Spinal cord (tissue), 10 donors: ENCODE data around the gene SOWAHA. TPM values are rescaled to one million over a fixed set of nuclear protein-coding genes. Genes with fewer than 3 reads are reported as not detected.

Source experiments
- DNase-seq, 6 donors: peaks; one replicate each; pipeline versions ENCODE4 v3.0.0 to v3.0.0-alpha.2; 2013 to 2015; ENCODE audit warnings: low spot score in 6 of 6, low read depth in 4 of 6
- H3K27ac ChIP-seq: one replicate; pipeline ENCODE4 v1.5.1; 2013; ENCODE audit warnings: low read depth, low read length, control low read depth
- H3K27me3 ChIP-seq: one replicate; pipeline ENCODE4 v1.6.1; 2013; ENCODE audit warnings: low read length; ENCODE audit not compliant: control insufficient read depth, insufficient read depth
- H3K36me3 ChIP-seq: one replicate; pipeline ENCODE4 v1.6.1; 2013; ENCODE audit warnings: low read length; ENCODE audit not compliant: control insufficient read depth, insufficient read depth
- H3K4me1 ChIP-seq: one replicate; pipeline ENCODE4 v1.6.1; 2013; ENCODE audit warnings: low read length; ENCODE audit not compliant: control insufficient read depth, insufficient read depth
- H3K4me3 ChIP-seq: one replicate; pipeline ENCODE4 v1.5.1; 2013; ENCODE audit warnings: low read depth, low read length, control low read depth
- H3K9me3 ChIP-seq: one replicate; pipeline ENCODE4 v1.6.1; 2013; ENCODE audit warnings: low read length; ENCODE audit not compliant: control insufficient read depth, insufficient read depth
- WGBS: methylation state at CpG from one replicate; pipeline ENCODE4 v1.1.5; 2013; ENCODE audit warnings: missing lambda C conversion rate; ENCODE audit not compliant: insufficient coverage; 5-methylcytosine and 5-hydroxymethylcytosine counted together
- polyA plus RNA-seq, 2 donors: library from polyadenylated mRNA; unstranded; fragments of 120-200 nt; gene quantifications; one replicate each; pipeline ENCODE4 v1.2.1, GENCODE V29; 2013; ENCODE audit not compliant: insufficient read length in 2 of 2
- total RNA-seq, 2 donors: library from RNA; depleted of rRNA in 1 of 2; stranded (reverse); fragments of 120-200 nt in 1 of 2; fragments of >200 nt in 1 of 2; gene quantifications; one replicate each; pipeline versions ENCODE4 v1.2.3 to v1.2.4, GENCODE V29; 2013 to 2014
- donor health status: healthy.

SOWAHA gene
- total and polyA plus RNA-seq, 4 donors: 1.2 to 5.8 (median 4.4) TPM

DNA sequence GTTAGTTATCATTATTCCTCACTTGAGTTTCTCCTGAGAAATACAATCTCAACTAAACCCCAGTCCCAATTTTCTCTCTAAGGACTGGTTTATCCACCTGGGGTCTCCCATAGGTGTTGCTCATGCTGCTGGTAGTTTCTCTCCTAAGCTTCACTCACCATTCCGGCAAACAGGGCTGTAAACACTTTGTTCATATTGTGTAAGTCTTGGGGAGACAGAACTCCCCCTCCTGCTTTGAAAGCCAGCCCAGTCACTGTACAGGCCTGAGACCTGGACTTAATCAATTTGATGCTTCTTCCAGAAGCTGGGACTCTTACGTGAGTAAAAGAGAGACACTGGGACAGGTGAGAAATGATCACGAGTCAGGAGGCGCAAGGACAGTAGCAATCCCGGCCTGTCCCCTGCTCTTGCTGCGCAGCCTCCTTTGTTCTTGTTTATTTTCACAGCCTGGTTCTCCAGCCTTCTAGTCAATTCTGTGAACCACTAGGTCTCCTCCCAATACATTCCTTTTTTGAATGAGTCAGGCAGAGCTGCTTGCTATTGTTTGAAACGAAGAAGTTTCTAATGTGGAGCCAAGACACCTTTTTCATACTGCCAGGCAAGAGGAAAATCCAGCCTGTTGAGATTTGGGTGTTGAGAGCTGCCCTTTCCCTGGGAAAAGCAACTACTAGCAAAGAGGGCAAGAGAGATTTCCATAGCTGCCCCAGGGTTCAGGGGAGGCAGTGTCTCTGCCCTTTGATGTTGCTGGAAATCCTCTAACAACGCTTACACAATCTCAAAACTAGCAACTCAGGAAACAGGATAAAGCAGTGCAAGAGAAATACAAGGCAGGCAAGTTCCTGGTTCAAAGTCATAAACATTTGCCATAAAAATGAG lies 26.6 kb downstream of the SOWAHA start:
- DNase-seq: no peak
- Histone ChIP-seq H3K27me3 (no peaks in the 10 kb centered on the region), H3K4me1 (peaks cover 10% of the 10 kb centered on the region), H3K9me3 (no peaks in the 10 kb centered on the region), H3K4me3 (no peak overlapping the region), H3K36me3 (no peaks in the 10 kb centered on the region), H3K27ac (peak overlapping the region; percentile 63)
- 69% methylated on average over 5 of the region's 8 CpGs for WGBS

GRCh38 chr5:132840313-132840712 lies 27.2 kb downstream of the SOWAHA start:
- H3K4me1 ChIP-seq: peaks cover 10% of the 10 kb centered on the region
- no peaks in the 10 kb centered on the region for H3K9me3 ChIP-seq
- H3K27ac ChIP-seq: peak overlapping the region; percentile 19
- DNase-seq: no peak
- no peaks in the 10 kb centered on the region for H3K36me3 ChIP-seq
- no peak overlapping the region for H3K4me3 ChIP-seq
- WGBS: 83% methylated on average over 3 of the region's 3 CpGs
- H3K27me3 ChIP-seq: no peaks in the 10 kb centered on the region

DNA sequence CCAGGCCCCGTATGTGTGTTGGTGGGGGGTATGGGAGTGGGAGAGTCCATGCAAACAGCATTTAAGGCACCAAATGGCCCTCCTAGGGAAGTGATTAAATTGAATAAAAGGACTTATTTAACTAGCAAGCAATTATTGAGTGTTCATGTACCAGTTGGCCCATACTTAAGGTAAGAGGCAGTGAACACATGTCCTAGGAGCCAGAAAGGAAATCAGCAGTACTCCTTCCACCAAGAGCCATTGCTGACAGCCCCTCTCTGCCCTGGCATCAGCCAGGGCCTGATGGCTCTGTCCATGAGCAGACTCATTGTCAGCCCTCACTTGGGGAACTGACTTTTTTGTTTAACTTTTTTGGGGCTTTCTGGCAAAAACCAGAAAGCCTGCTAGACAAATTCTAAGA lies 27.8 kb downstream of the SOWAHA start:
- Histone ChIP-seq H3K9me3 (no peaks in the 10 kb centered on the region), H3K4me1 (peaks cover 10% of the 10 kb centered on the region), H3K27ac (no peak overlapping the region), H3K4me3 (no peak overlapping the region), H3K27me3 (no peaks in the 10 kb centered on the region), H3K36me3 (no peaks in the 10 kb centered on the region)
- 40% methylated on average over 1 of the region's 1 CpG for WGBS
- DNase-seq: no peak

- peaks cover 10% of the 10 kb centered on the region for H3K4me1 ChIP-seq
- H3K27ac ChIP-seq: no peak overlapping the region
- H3K36me3 ChIP-seq: no peaks in the 10 kb centered on the region
- H3K9me3 ChIP-seq: no peaks in the 10 kb centered on the region
- DNase-seq: no peak
- WGBS: 100% methylated on average over 2 of the region's 4 CpGs
- no peak overlapping the region for H3K4me3 ChIP-seq
- H3K27me3 ChIP-seq: no peaks in the 10 kb centered on the region
Observed at GRCh38 chr5:132841305-132841704, 28.2 kb downstream of the SOWAHA start.

GRCh38 chr5:132848270-132848669 lies 35.2 kb downstream of the SOWAHA start:
- peak in 1 of 6 donors; percentile 58 for DNase-seq
- WGBS: 97% methylated on average over 3 of the region's 8 CpGs

DNA sequence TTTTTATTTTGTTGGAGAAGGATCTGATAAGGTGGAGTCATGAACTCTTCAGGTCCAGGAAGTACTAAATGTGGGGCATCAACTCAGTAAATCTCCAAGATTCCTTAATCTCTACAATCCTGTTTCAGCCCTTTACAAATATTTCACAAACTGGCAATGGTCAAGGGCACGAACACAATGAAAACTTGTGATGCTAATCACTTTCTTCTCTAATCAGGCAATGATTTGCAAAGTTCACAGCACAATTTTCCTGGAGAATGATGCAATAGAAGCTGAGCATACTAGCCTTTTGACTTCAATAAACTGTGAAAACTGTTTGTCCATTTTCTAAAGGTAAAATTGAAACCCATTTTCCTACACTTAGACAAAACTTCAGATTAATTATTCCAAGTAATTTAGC lies 36.2 kb downstream of the SOWAHA start:
- Histone ChIP-seq H3K4me3 (no peak overlapping the region), H3K4me1 (no peaks in the 10 kb centered on the region), H3K9me3 (no peaks in the 10 kb centered on the region), H3K27me3 (no peaks in the 10 kb centered on the region), H3K36me3 (no peaks in the 10 kb centered on the region), H3K27ac (no peak overlapping the region)
- 71% methylated on average over 1 of the region's 1 CpG for WGBS
- no peak for DNase-seq

More at GRCh38 chr5:132848270-132848669, 35.2 kb downstream of the SOWAHA start:
- no peak overlapping the region for H3K27ac ChIP-seq
- no peaks in the 10 kb centered on the region for H3K4me1 ChIP-seq
- no peaks in the 10 kb centered on the region for H3K9me3 ChIP-seq
- no peaks in the 10 kb centered on the region for H3K36me3 ChIP-seq
- H3K4me3 ChIP-seq: no peak overlapping the region
- no peaks in the 10 kb centered on the region for H3K27me3 ChIP-seq

GRCh38 chr5:132850066-132850465 lies 37.0 kb downstream of the SOWAHA start:
- H3K27ac ChIP-seq: no peak overlapping the region
- H3K36me3 ChIP-seq: no peaks in the 10 kb centered on the region
- no peaks in the 10 kb centered on the region for H3K4me1 ChIP-seq
- WGBS: 71% methylated on average over 1 of the region's 2 CpGs
- H3K9me3 ChIP-seq: no peaks in the 10 kb centered on the region
- DNase-seq: no peak
- no peaks in the 10 kb centered on the region for H3K27me3 ChIP-seq
- no peak overlapping the region for H3K4me3 ChIP-seq

- H3K27ac ChIP-seq: no peak overlapping the region
- no peak overlapping the region for H3K4me3 ChIP-seq
- WGBS: no CpG with 5 or more reads among the region's 3 CpGs
- no peaks in the 10 kb centered on the region for H3K36me3 ChIP-seq
- H3K4me1 ChIP-seq: no peaks in the 10 kb centered on the region
- DNase-seq: no peak
- no peaks in the 10 kb centered on the region for H3K9me3 ChIP-seq
- H3K27me3 ChIP-seq: no peaks in the 10 kb centered on the region
Observed at GRCh38 chr5:132853323-132853722, 40.2 kb downstream of the SOWAHA start.

DNA sequence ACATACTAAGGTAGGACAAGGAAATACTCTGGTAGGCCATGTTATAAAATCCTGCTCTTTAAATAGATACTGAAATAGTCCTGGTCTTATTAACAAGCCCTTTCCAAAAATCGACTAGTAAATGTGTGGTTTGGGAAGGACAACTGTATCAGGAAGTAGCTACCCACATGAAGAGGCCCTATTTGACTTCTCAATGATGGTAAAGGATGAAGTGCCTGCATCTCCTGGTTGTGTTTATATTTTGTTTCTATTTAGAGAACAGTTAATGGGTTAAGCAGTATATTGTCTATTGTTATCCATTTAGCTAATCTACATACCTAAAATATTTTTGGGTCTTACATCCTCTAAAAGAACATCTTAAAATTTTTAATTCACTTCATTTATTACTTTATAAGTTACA lies 40.7 kb downstream of the SOWAHA start:
- WGBS: no CpG with 5 or more reads among the region's 1 CpG
- Histone ChIP-seq H3K4me1 (no peaks in the 10 kb centered on the region), H3K27ac (no peak overlapping the region), H3K27me3 (no peaks in the 10 kb centered on the region), H3K36me3 (no peaks in the 10 kb centered on the region), H3K9me3 (no peaks in the 10 kb centered on the region), H3K4me3 (no peak overlapping the region)
- DNase-seq: no peak

DNA sequence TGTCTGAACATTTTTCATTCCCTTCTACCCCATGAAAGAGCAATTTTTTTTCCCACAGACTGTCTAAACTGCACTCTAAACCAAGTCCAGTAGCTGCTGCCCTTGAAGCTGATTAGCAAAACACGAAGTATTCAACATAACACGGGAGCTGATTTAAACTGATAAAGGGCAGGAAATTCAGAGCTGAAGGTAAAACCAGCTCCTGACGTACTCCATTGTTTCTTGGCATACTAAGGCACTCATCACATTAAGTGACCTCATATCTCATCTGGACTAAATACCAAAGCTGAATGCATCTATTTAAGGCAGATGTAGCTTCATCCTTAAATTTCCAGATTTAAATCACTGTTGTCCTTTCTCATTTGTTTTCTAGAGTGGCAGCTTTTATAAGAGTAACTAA lies 41.2 kb downstream of the SOWAHA start:
- H3K9me3 ChIP-seq: no peaks in the 10 kb centered on the region
- H3K4me1 ChIP-seq: no peaks in the 10 kb centered on the region
- WGBS: 30% methylated on average over 1 of the region's 3 CpGs
- DNase-seq: no peak
- H3K27me3 ChIP-seq: no peaks in the 10 kb centered on the region
- no peak overlapping the region for H3K4me3 ChIP-seq
- H3K27ac ChIP-seq: no peak overlapping the region
- no peaks in the 10 kb centered on the region for H3K36me3 ChIP-seq
